ENCODE data around the gene LRBA. TPM values are rescaled to one million over a fixed set of nuclear protein-coding genes. Genes with fewer than 3 reads are reported as not detected.

LRBA gene
- total and polyA plus RNA-seq, 2 of the 4 experiments (the other 2 are of a cell fraction) = 10.2 to 51.6 TPM

- H2BK120ac ChIP-seq (ENCODE audit: low read depth, low read length) = no peak overlapping the region
- H3K23ac ChIP-seq (ENCODE audit: low read depth, low read length) = no peak overlapping the region
- no peak overlapping the region for H3K56ac ChIP-seq (ENCODE audit: extremely low read depth, insufficient read depth, low read length)
- H2AFZ ChIP-seq (replicated peaks; ENCODE audit: low read length, poor library complexity) = no peak overlapping the region
- no peak overlapping the region for H3K14ac ChIP-seq (replicated peaks; ENCODE audit: low read depth, low read length)
- POLR2A ChIA-PET (ENCODE audit: unreplicated experiment) = no interaction called here
- H3K4me2 ChIP-seq (ENCODE audit: low read depth, low read length) = no peak overlapping the region
- no peaks in the 10 kb centered on the region for H3K4me1 ChIP-seq (ENCODE audit: control insufficient read depth, insufficient read depth, low read length)
- no peaks in the 10 kb centered on the region for H3K9me3 ChIP-seq (ENCODE audit: control insufficient read depth, insufficient read depth, low read length)
- ATAC-seq (ENCODE audit: low read depth) (no peak), DNase-seq (no peak)
- TF ChIP-seq USF2 (IDR thresholded peaks at IDR 0.05; ENCODE audit: low read depth, low read length) (no peak), MAFK (IDR thresholded peaks at IDR 0.05; ENCODE audit: low read depth, low read length) (no peak), ELK1 (IDR thresholded peaks at IDR 0.05; ENCODE audit: borderline replicate concordance, low read depth, low read length) (no peak), BHLHE40 (IDR thresholded peaks at IDR 0.05; ENCODE audit: low read depth, low read length) (no peak), RAD21 (IDR thresholded peaks at IDR 0.05; ENCODE audit: low read length) (no peak), NFE2L2 (IDR thresholded peaks at IDR 0.05; ENCODE audit: low read depth, low read length) (no peak), FOS (IDR thresholded peaks at IDR 0.05; ENCODE audit: low read depth, low read length) (no peak), RFX5 (IDR thresholded peaks at IDR 0.05; ENCODE audit: low read depth, low read length) (no peak), CTCF (conservative IDR thresholded peaks at IDR 0.05; ENCODE audit: low read depth, low read length) (no peak), MXI1 (IDR thresholded peaks at IDR 0.05; ENCODE audit: borderline replicate concordance, low read depth, low read length) (no peak)
- no peak overlapping the region for H3K4me3 ChIP-seq (ENCODE audit: insufficient read depth, low read depth, low read length)
- no peak overlapping the region for H2BK15ac ChIP-seq (ENCODE audit: low read depth, low read length)
- no peak overlapping the region for H4K91ac ChIP-seq (ENCODE audit: insufficient read depth, low read depth, low read length)
- H2AK5ac ChIP-seq (ENCODE audit: low read depth, low read length) = no peak overlapping the region
- H3K79me1 ChIP-seq (ENCODE audit: low read depth in 1 of 2, low read length in 2 of 2) = 0 out of 4 replicates have a peak, but pooled peaks cover 0 to 4% of the 10 kb centered on the region in 2 experiments
- no peak overlapping the region for H3K27ac ChIP-seq (ENCODE audit: insufficient read depth, low read length)
- H3K4ac ChIP-seq (ENCODE audit: low read depth, low read length) = no peak overlapping the region
- H2BK5ac ChIP-seq (ENCODE audit: low read depth, low read length, poor library complexity, severe bottlenecking) = no peak overlapping the region
- no peak overlapping the region for H2BK20ac ChIP-seq (ENCODE audit: low read depth, low read length)
- H3K18ac ChIP-seq (ENCODE audit: low read depth, low read length) = no peak overlapping the region
- CTCF ChIA-PET = no interaction called here
- no peak overlapping the region for H4K8ac ChIP-seq (ENCODE audit: low read depth in 2 of 2, low read length in 2 of 2)
- dilution Hi-C loops (cut with HindIII; ENCODE audit: low sequenced_read_pairs, unreplicated experiment) (no loop called here), in situ Hi-C loops (cut with MboI; ENCODE audit: low sequenced_read_pairs) (no loop called here), intact Hi-C loops (cut with micrococcal nuclease) (no loop called here)
- no peak overlapping the region for H3K9ac ChIP-seq (ENCODE audit: low read depth, low read length)
- no peaks in the 10 kb centered on the region for H3K27me3 ChIP-seq (ENCODE audit: control insufficient read depth, insufficient read depth, low read length)
- no peaks in the 10 kb centered on the region for H3K9me1 ChIP-seq (ENCODE audit: insufficient read depth, low read length)
- no peak overlapping the region for H2AK9ac ChIP-seq (replicated peaks; ENCODE audit: low read depth, low read length, poor library complexity)
- WGBS, 2 experiments (ENCODE audit: extremely low coverage in 2 of 2, insufficient read length in 1 of 2) = no CpG with 5 or more reads among the region's 3 CpGs
- H4K5ac ChIP-seq (ENCODE audit: low read depth, low read length) = no peak overlapping the region
- BruUV-seq (replicated peaks) = no TSS peak
- no peaks in the 10 kb centered on the region for H3K36me3 ChIP-seq (ENCODE audit: control insufficient read depth, insufficient read depth, low read length)
- H4K20me1 ChIP-seq (ENCODE audit: insufficient read depth, low read length) = no peaks in the 10 kb centered on the region
Observed at GRCh38 chr4:150983851-150984250, 31.2 kb downstream of the LRBA start.
